Measurements from ENCODE around the gene SOX21. TPM values are rescaled to one million over a fixed set of nuclear protein-coding genes. Genes with fewer than 3 reads are reported as not detected.

The SOX21 gene
- total RNA-seq, 1 donor from 2014 or later: not detected

DNA sequence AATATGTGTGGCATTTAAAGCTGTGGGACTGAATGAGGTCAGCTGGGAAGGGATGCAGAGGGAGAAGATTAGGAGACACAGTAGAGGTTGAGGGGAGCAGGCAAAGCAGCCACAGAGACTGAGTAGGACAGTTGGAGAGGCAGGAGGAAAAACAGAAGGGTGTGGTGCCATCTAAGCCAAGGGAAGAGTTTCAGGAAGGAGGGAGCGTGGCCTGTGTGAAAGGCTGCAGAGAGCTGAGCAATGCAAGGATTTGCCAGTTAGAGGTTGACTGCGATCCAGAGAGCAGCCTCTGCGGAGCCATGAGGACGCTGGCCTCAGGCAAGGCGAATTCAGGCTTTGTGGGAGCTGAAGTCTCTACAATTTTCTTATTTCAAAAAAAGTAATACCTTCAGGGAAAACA is 28.9 kb downstream of the SOX21 start:
- intact Hi-C loops (cut with DNase I): no loop called here
- no peak for TF ChIP-seq CTCF (IDR thresholded peaks at IDR 0.05)
- Histone ChIP-seq H3K27me3 (no peaks in the 10 kb centered on the region), H3K27ac (no peak overlapping the region), H3K4me1 (no peaks in the 10 kb centered on the region), H3K36me3 (no peaks in the 10 kb centered on the region), H3K4me3 (no peak overlapping the region), H3K9me3 (no peaks in the 10 kb centered on the region)
- DNase-seq (ENCODE audit: low spot score in 2 of 2): no peak

- Histone ChIP-seq H3K27me3 (no peaks in the 10 kb centered on the region), H3K9me3 (no peaks in the 10 kb centered on the region), H3K4me1 (no peaks in the 10 kb centered on the region), H3K27ac (no peak overlapping the region), H3K4me3 (no peak overlapping the region), H3K36me3 (no peaks in the 10 kb centered on the region)
- DNase-seq (ENCODE audit: low spot score in 2 of 2): no peak
- intact Hi-C loops (cut with DNase I): no loop called here
- no peak for TF ChIP-seq CTCF (IDR thresholded peaks at IDR 0.05)
Observed at GRCh38 chr13:94682229-94682628, 30.1 kb downstream of the SOX21 start.

GRCh38 chr13:94679614-94680013 is 32.7 kb downstream of the SOX21 start:
- Histone ChIP-seq H3K36me3 (no peaks in the 10 kb centered on the region), H3K4me1 (no peaks in the 10 kb centered on the region), H3K27ac (no peak overlapping the region), H3K9me3 (no peaks in the 10 kb centered on the region), H3K27me3 (no peaks in the 10 kb centered on the region), H3K4me3 (no peak overlapping the region)
- no peak for DNase-seq (ENCODE audit: low spot score in 2 of 2)
- TF ChIP-seq CTCF (IDR thresholded peaks at IDR 0.05): no peak
- intact Hi-C loops (cut with DNase I): no loop called here

DNA sequence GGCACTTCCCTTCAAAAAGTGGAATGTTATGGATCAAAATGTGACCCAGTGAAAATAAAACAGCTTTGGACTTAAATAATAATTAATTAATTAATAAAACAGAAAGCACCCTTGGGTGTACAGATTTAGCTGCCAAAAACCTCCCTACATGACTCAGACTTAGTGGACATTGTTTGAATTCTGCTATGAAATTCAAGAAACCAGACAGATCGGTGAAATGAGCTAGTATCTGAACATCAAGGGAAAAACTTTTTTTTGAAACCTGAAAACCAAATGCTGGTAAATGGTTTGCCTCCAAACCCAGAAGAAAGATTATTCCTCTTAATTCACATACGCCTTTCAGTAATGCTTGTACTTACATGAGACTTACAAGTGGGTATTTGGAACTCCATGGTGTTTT is 33.5 kb downstream of the SOX21 start:
- intact Hi-C loops (cut with DNase I): no loop called here
- no peak overlapping the region for H3K4me3 ChIP-seq
- no peak for DNase-seq (ENCODE audit: low spot score in 2 of 2)
- H3K27ac ChIP-seq: no peak overlapping the region
- no peaks in the 10 kb centered on the region for H3K9me3 ChIP-seq
- no peaks in the 10 kb centered on the region for H3K36me3 ChIP-seq
- no peaks in the 10 kb centered on the region for H3K27me3 ChIP-seq
- no peaks in the 10 kb centered on the region for H3K4me1 ChIP-seq
- no peak for TF ChIP-seq CTCF (IDR thresholded peaks at IDR 0.05)

- Histone ChIP-seq H3K9me3 (no peaks in the 10 kb centered on the region), H3K36me3 (no peaks in the 10 kb centered on the region), H3K27me3 (no peaks in the 10 kb centered on the region), H3K4me3 (no peak overlapping the region), H3K4me1 (no peaks in the 10 kb centered on the region), H3K27ac (no peak overlapping the region)
- DNase-seq (ENCODE audit: low spot score in 2 of 2): no peak
- no peak for TF ChIP-seq CTCF (IDR thresholded peaks at IDR 0.05)
- intact Hi-C loops (cut with DNase I): no loop called here
Observed at GRCh38 chr13:94677799-94678198, 34.5 kb downstream of the SOX21 start.

DNA sequence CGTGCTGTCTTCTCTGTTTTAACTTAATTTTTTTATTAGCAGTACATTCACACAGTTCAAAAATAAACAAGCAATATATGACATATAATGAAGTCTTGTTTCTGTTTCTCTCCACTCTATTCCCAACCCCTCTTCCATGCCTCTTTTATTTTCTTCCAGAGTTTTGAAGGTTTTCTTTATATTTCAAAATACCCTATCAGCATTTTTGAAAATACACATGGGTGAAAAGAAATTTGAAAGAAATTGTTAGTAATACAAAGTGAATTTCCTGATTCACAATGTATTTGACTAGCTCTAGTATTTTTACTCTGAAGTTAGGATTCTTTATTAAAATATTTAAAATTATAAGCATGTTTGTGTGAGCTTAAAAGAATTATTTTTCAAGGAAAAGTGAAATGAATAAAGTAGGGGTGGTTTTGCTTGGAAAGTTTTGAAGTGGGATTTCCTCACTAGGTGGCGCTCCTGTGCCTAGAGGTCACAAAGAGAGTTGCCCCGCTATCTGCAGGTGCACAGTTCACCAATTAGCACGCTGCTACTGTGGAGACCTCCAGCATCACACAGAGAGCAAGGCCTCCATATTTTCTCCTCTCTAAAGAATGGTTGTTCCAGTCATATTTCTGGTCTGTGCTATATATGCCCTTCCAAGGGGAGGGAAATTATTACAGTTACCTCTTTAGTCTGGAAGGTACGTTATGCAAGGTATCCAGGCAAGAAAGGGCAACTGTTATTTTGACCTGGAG is 37.6 kb downstream of the SOX21 start:
- H3K27me3 ChIP-seq: no peaks in the 10 kb centered on the region
- no peaks in the 10 kb centered on the region for H3K36me3 ChIP-seq
- intact Hi-C loops (cut with DNase I): no loop called here
- peak in 2 of 3 experiments; percentile 19 to 31 for TF ChIP-seq CTCF (IDR thresholded peaks at IDR 0.05)
- H3K27ac ChIP-seq: no peak overlapping the region
- H3K9me3 ChIP-seq: no peaks in the 10 kb centered on the region
- H3K4me1 ChIP-seq: no peaks in the 10 kb centered on the region
- DNase-seq (ENCODE audit: low spot score in 2 of 2): no peak
- no peak overlapping the region for H3K4me3 ChIP-seq

Data from ascending aorta (tissue), 2 donors.